Measurements from ENCODE around the gene PIGH.
A peak's percentile ranks its signal among the peaks of the same experiment; 100 is the strongest.
"Not testable (repeated sequence)": the region's sequence is repeated elsewhere in the genome, so short reads cannot be mapped to it uniquely, and the experiment has no call there.

PIGH gene

GRCh38 chr14:67627519-67627918 is 27.5 kb upstream of the PIGH start:
- DNase-seq (ENCODE audit: low read depth) = no peak
- no peak for TF ChIP-seq CTCF (conservative IDR thresholded peaks at IDR 0.05; ENCODE audit: control insufficient read depth, insufficient read depth, low read depth, low read length)
- H3K4me3 ChIP-seq (ENCODE audit: control insufficient read depth, low read depth, low read length) = no peak overlapping the region

- H3K4me3 ChIP-seq (ENCODE audit: control insufficient read depth, low read depth, low read length) = not testable (repeated sequence)
Measured at GRCh38 chr14:67626131-67626530, 26.1 kb upstream of the PIGH start.

GRCh38 chr14:67623114-67623513 is 23.0 kb upstream of the PIGH start:
- H3K4me3 ChIP-seq (ENCODE audit: control insufficient read depth, low read depth, low read length) = no peak overlapping the region
- DNase-seq (ENCODE audit: low read depth) = peak; percentile 49
- no peak for TF ChIP-seq CTCF (conservative IDR thresholded peaks at IDR 0.05; ENCODE audit: control insufficient read depth, insufficient read depth, low read depth, low read length)

More at GRCh38 chr14:67626131-67626530, 26.1 kb upstream of the PIGH start:
- not testable (repeated sequence) for DNase-seq (ENCODE audit: low read depth)

GRCh38 chr14:67622675-67623074 is 22.6 kb upstream of the PIGH start:
- DNase-seq (ENCODE audit: low read depth) = peak; percentile 81
- no peak for TF ChIP-seq CTCF (conservative IDR thresholded peaks at IDR 0.05; ENCODE audit: control insufficient read depth, insufficient read depth, low read depth, low read length)

DNA sequence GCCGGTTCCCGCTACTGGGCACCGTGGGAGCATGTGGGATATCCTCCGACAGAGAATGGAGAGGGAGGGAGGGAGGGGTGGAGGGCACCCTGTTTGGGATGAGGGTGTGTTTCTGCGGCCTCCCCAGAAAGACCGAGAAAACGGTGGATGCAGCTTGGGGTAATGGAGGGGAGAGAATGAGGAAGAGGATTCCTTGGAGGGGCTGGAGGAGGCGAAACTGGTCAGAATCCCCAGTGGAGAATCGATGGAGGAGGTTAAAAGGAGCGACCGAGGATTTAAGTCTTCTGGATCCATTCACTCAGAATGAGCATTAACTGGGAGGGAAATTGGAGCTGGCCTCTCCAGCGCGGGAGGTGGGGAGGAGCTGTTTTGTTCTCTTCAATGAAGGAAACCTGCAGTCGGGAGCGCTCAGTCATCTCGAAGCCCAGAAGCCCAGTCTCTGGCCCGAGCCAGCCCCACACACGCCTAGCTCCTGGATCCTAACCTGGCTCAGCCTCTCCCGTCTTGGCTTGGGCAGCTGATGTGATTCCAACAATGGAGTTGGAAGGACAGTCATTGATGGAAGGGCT is 20.2 kb upstream of the PIGH start:
- no peak for DNase-seq (ENCODE audit: low read depth)
- H3K4me3 ChIP-seq (ENCODE audit: control insufficient read depth, low read depth, low read length) = peak overlapping the region; percentile 66
- no peak for TF ChIP-seq CTCF (conservative IDR thresholded peaks at IDR 0.05; ENCODE audit: control insufficient read depth, insufficient read depth, low read depth, low read length)

More at GRCh38 chr14:67622675-67623074, 22.6 kb upstream of the PIGH start:
- H3K4me3 ChIP-seq (ENCODE audit: control insufficient read depth, low read depth, low read length) = no peak overlapping the region

DNA sequence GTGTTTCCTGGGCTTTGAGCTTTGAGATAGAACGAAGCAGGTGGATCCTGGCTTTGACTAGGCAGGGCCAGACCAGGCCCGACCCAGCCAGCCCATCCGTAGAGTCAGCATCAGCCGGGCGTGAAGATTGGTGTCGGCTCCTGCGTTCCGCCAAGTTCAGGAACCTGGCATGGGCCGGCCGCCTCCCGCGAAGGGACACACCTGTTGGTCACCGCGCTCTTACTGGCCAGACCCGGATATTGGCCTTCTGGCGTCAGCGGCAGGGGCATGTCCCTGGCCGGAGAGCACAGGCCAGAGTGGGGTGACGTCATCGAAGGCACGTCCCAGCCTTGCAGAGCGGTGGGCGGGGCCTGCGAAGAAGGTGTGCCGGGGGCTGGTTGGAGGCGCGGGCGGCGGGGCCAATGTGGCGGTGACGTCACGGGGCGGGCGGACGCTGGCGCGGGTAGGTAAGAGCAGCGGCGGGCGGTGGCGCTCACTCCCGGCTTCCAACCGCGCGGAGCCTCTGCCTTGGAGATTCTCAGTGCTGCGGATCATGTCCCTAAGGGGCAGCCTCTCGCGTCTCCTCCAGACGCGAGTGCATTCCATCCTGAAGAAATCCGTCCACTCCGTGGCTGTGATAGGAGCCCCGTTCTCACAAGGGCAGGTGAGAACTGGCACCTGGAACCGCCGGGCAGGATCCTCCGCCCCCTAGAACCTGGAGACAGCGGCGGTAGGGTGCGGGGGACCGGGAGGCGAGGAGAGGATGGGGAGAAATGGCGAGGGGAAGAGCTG is 19.6 kb upstream of the PIGH start, which contains the start of gene ARG2:
Gene ARG2 (plus strand): TSS at position 475 of the 771 bp plus-strand sequence. CDS start 58 bp downstream, at position 533.
- H3K4me3 ChIP-seq (ENCODE audit: control insufficient read depth, low read depth, low read length) = peak within 1 kb of the TSS; percentile 66
- no peak for TF ChIP-seq CTCF (conservative IDR thresholded peaks at IDR 0.05; ENCODE audit: control insufficient read depth, insufficient read depth, low read depth, low read length)
- peak; percentile 89 for DNase-seq (ENCODE audit: low read depth)

- DNase-seq (ENCODE audit: low read depth) = peak; percentile 82
- peak; percentile 81 for TF ChIP-seq CTCF (conservative IDR thresholded peaks at IDR 0.05; ENCODE audit: control insufficient read depth, insufficient read depth, low read depth, low read length)
- H3K4me3 ChIP-seq (ENCODE audit: control insufficient read depth, low read depth, low read length) = no peak overlapping the region
Measured at GRCh38 chr14:67618617-67619063, 18.6 kb upstream of the PIGH start.
